Esophagus muscularis mucosa (tissue), 4 donors: ENCODE data around the gene CRYM. TPM values are rescaled to one million over a fixed set of nuclear protein-coding genes. Genes with fewer than 3 reads are reported as not detected.
A peak's percentile ranks its signal among the peaks of the same experiment; 100 is the strongest.
"Not testable (repeated sequence)": the region's sequence is repeated elsewhere in the genome, so short reads cannot be mapped to it uniquely, and the experiment has no call there.

ENCODE experiments used
- DNase-seq: peaks from one replicate; pipeline ENCODE4 v3.0.0-alpha.2; 2017; ENCODE audit errors: extremely low spot score
- H3K27ac ChIP-seq, 4 donors: fragments of 200-600 bp; sonication (generic); replicated peaks in 1 of 4; 1 replicate in 3 of 4; 2 replicates in 1 of 4; pipeline ENCODE4 v1.5.1; 2016 to 2019; ENCODE audit warnings: mild to moderate bottlenecking in 1 of 4
- H3K27me3 ChIP-seq, 4 donors: fragments of 200-600 bp; sonication (generic); one replicate each; pipeline versions ENCODE4 v1.5.1 to v1.6.0; 2016 to 2019
- H3K36me3 ChIP-seq, 4 donors: fragments of 200-600 bp; sonication (generic); one replicate each; pipeline ENCODE4 v1.5.1; 2016 to 2019
- H3K4me1 ChIP-seq, 4 donors: fragments of 200-600 bp; sonication (generic); one replicate each; pipeline ENCODE4 v1.5.1; 2016 to 2019
- H3K4me3 ChIP-seq, 4 donors: fragments of 200-600 bp; sonication (generic); 1 replicate in 2 of 4; 2 replicates in 2 of 4; pipeline ENCODE4 v1.5.1; 2016 to 2019; ENCODE audit warnings: mild to moderate bottlenecking in 4 of 4, moderate library complexity in 1 of 4
- H3K9me3 ChIP-seq, 4 donors: fragments of 200-600 bp; sonication (generic); 1 replicate in 3 of 4; 2 replicates in 1 of 4; pipeline ENCODE4 v1.5.1; 2016 to 2019
- EP300 ChIP-seq: sonication (generic); formaldehyde crosslinking; IDR thresholded peaks from one replicate; pipeline ENCODE4 v1.6.1; 2017; ENCODE audit warnings: antibody characterized with exemption
- POLR2A ChIP-seq: fragments of 450-650 bp; IDR thresholded peaks from one replicate; pipeline ENCODE4 v1.6.1; 2017; ENCODE audit warnings: antibody characterized with exemption, moderate library complexity, mild to moderate bottlenecking, low read depth
- POLR2AphosphoS5 ChIP-seq, 2 donors: sonication (generic); formaldehyde crosslinking; IDR thresholded peaks; one replicate each; pipeline ENCODE4 v1.6.1; 2017; ENCODE audit warnings: antibody characterized with exemption in 2 of 2
- WGBS: methylation state at CpG from one replicate; pipeline ENCODE4 v1.1.5; 2018; 5-methylcytosine and 5-hydroxymethylcytosine counted together
- intact Hi-C: fragments of 100-400 bp; cut with DNase I; formaldehyde crosslinking; loops from one replicate; pipeline ENCODE4 v1.15.1; 2023
- total RNA-seq, 4 donors: library from RNA; depleted of rRNA; stranded (reverse); fragments of >200 nt; gene quantifications; one replicate each; pipeline versions ENCODE4 v1.1.0 to v1.2.1, GENCODE V29; 2016
- TF ChIP-seq, protein P1 (sequence below), 3 experiments: fragments of 200-600 bp in 2 of 3; fragments of 450-650 bp in 1 of 3; sonication (generic) in 2 of 3; IDR thresholded peaks; one replicate each; pipeline ENCODE4 v1.5.1; 2017 to 2019; ENCODE audit warnings: antibody characterized with exemption in 3 of 3, mild to moderate bottlenecking in 2 of 3, moderate library complexity in 1 of 3

Gene CRYM
- 1 to 10 TPM in 2 of 4 donors, not detected in 2; 1.0 to 1.2 TPM for total RNA-seq

DNA sequence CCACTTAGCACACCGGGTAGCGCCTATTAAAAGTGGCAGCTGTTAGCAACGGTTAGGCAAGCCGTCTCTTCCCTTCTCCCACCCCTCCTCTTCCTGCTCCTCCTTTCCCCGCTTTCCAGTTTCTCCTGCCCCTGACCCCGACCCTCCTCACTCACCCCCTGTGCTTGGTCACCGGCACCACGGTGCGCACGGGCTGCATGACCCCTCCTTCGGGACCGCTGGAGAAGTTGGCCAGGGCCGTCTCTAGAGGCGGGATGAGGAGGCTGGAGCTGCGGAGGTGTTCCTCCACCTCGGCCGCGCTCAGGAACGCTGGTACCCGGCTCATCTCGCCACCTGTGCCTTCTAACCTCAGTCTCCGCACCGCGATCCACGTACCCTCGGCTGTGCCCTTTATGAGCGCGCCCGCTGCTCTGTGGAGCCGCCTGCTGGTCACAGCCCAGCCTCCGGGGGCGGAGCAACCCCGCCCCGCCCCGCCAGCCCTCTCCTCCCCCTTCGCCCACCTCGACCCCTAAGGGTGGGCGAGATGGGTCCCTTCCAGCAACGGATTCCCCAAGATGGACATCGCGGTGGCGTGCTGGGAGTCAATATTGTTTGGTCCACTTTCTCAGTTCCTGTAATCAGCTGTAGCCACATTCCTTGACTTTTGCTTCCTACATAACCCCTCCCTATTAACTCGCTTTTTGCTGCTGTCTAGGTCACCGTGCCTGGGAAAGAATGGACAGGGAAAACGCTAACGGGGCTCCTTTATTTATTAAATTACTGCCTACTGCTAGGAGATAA, at the start of gene CRYM:
CRYM (minus strand) TSS at position 364 of the 780 bp plus-strand sequence; CDS start at position 325, 39 bp downstream.
- TF ChIP-seq EP300 (no peak), POLR2AphosphoS5 (IDR thresholded peaks at IDR 0.05) (peak in 1 of 2 donors; percentile 22)
- TF ChIP-seq, protein P1, sequence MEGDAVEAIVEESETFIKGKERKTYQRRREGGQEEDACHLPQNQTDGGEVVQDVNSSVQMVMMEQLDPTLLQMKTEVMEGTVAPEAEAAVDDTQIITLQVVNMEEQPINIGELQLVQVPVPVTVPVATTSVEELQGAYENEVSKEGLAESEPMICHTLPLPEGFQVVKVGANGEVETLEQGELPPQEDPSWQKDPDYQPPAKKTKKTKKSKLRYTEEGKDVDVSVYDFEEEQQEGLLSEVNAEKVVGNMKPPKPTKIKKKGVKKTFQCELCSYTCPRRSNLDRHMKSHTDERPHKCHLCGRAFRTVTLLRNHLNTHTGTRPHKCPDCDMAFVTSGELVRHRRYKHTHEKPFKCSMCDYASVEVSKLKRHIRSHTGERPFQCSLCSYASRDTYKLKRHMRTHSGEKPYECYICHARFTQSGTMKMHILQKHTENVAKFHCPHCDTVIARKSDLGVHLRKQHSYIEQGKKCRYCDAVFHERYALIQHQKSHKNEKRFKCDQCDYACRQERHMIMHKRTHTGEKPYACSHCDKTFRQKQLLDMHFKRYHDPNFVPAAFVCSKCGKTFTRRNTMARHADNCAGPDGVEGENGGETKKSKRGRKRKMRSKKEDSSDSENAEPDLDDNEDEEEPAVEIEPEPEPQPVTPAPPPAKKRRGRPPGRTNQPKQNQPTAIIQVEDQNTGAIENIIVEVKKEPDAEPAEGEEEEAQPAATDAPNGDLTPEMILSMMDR (IDR thresholded peaks at IDR 0.05) = peak; percentile 68 to 88 (median 75)
- Histone ChIP-seq H3K4me1 (peaks cover 5 to 12% (median 11%) of the 10 kb centered on the region in 4 donors), H3K36me3 (peaks cover 0 to 7% (median 0%) of the 10 kb centered on the region in 4 donors), H3K4me3 (peak within 1 kb of the TSS; percentile 48 to 61 (median 50)), H3K9me3 (no peaks in the 10 kb centered on the region), H3K27ac (no peak within 1 kb of the TSS), H3K27me3 (peaks cover 0 to 51% (median 0%) of the 10 kb centered on the region in 4 donors)
- DNase-seq = peak; percentile 72
- intact Hi-C loops = loop anchor here (1.0 to 5.0 kb wide), 3 partner anchors 22 to 126 kb away; partner anchors contain the start of gene DNAH3
- WGBS = 3% methylated on average over 14 of the region's 46 CpGs

DNA sequence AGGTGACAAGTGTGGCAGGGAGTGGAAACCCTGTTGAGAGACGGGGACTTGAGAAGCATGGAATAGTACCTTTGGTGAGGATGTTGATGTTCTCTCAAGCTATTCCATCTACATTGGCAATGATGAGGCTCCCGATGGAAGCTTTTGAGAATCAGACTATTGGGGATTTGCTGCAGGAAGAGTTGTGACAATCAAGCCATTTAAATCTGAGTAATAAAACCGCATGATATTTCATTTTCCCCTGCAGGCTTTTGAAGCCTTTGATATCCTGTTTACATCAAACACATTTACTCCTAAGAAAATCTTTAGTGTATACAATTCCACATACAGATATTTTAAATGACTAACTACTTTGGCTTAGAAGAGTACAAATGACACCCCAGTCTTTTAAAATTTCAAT, 49.0 kb upstream of the CRYM start:
- Histone ChIP-seq H3K4me1 (no peaks in the 10 kb centered on the region), H3K36me3 (no peaks in the 10 kb centered on the region), H3K9me3 (no peaks in the 10 kb centered on the region), H3K27me3 (no peaks in the 10 kb centered on the region), H3K4me3 (no peak overlapping the region), H3K27ac (no peak overlapping the region)
- no peak for TF ChIP-seq POLR2AphosphoS5 (IDR thresholded peaks at IDR 0.05)
- TF ChIP-seq, protein P1 (IDR thresholded peaks at IDR 0.05) = no peak
- no peak for TF ChIP-seq EP300
- no peak for TF ChIP-seq POLR2A
- intact Hi-C loops = no loop called here
- 85% methylated on average over 3 of the region's 3 CpGs for WGBS
- DNase-seq = no peak

DNA sequence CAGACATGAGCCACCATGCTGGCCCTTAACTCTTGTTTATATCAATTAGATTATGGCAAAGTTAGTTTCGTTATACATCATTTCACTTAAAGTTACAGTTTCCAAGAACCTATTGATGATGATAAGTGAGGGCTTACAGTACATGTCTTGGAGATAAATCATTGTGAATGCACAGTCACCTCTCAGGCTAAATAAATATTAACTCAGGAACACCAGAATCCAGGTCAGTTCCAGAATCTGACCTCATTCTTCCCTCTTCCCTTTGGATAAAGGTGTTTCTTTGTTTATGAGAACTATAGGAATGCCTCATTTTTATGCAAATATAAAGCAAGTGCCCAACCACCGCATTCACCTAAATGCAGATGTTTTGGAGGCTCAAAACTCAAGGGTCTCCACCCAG, 48.4 kb upstream of the CRYM start:
- WGBS = 80% methylated on average over 2 of the region's 2 CpGs
- H3K4me1 ChIP-seq = no peaks in the 10 kb centered on the region
- no peaks in the 10 kb centered on the region for H3K36me3 ChIP-seq
- H3K27ac ChIP-seq = no peak overlapping the region
- TF ChIP-seq POLR2A (no peak), EP300 (no peak), POLR2AphosphoS5 (IDR thresholded peaks at IDR 0.05) (no peak)
- TF ChIP-seq, protein P1 (IDR thresholded peaks at IDR 0.05) = no peak
- no peaks in the 10 kb centered on the region for H3K9me3 ChIP-seq
- intact Hi-C loops = no loop called here
- H3K4me3 ChIP-seq = no peak overlapping the region
- no peak for DNase-seq
- no peaks in the 10 kb centered on the region for H3K27me3 ChIP-seq

DNA sequence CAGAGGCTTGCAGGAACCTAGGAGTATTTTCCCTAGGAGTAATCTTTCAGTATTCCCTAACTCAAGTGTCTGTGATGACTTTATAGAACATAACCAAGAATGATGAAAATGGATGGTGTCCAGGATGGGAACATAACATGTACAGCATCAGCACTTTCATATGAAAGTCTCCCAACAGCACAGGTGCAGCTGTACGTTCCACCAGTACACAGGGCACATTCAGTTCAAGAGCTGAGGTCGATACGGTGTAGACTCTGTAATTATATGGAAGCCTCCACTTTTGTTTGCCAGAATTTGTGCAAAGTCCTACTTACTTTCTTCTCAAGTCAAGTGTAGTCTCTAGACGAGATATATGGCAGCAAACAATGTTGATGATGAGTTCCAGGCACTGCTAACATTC, 46.2 kb upstream of the CRYM start:
- WGBS = 86% methylated on average over 4 of the region's 4 CpGs
- TF ChIP-seq POLR2AphosphoS5 (IDR thresholded peaks at IDR 0.05) (no peak), POLR2A (no peak), EP300 (no peak)
- TF ChIP-seq, protein P1 (IDR thresholded peaks at IDR 0.05) = no peak
- intact Hi-C loops = no loop called here

DNA sequence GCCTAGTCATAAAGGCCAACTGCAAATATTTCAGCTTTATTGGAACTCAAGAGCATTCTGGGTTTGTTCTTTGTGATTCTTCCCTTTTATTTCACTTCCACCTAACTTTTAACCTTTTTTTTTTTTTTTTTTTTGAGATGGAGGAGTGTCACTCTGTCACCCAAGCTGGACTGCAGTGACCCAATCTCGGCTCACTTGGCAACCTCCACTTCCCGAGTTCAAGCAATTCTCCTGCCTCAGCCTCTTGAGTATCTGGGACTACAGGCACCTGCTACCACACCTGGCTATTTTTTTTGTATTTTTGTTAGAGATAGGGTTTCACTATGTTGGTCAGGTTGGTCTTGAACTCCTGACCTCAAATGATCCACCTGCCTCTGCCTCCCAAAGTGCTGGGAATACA, 44.2 kb upstream of the CRYM start:
- H3K27ac ChIP-seq, H3K4me1 ChIP-seq, H3K9me3 ChIP-seq, H3K27me3 ChIP-seq, H3K36me3 ChIP-seq, H3K4me3 ChIP-seq, intact Hi-C loops, DNase-seq: not testable (repeated sequence)
- 92% methylated on average over 2 of the region's 2 CpGs for WGBS

More for the DNA sequence above, 46.2 kb upstream of the CRYM start:
- H3K4me1 ChIP-seq = no peaks in the 10 kb centered on the region
- H3K27me3 ChIP-seq = no peaks in the 10 kb centered on the region
- no peaks in the 10 kb centered on the region for H3K9me3 ChIP-seq
- DNase-seq = no peak
- no peaks in the 10 kb centered on the region for H3K36me3 ChIP-seq
- H3K27ac ChIP-seq = no peak overlapping the region
- H3K4me3 ChIP-seq = no peak overlapping the region
